ENCODE results near the gene SLC10A3. TPM values are rescaled to one million over a fixed set of nuclear protein-coding genes. Genes with fewer than 3 reads are reported as not detected.

Gene SLC10A3
- total and polyA plus RNA-seq, 2 of the 13 experiments (the other 11 are each of a cell fraction or from before 2014, with no cell fraction given): 10.1 to 11.5 TPM

DNA sequence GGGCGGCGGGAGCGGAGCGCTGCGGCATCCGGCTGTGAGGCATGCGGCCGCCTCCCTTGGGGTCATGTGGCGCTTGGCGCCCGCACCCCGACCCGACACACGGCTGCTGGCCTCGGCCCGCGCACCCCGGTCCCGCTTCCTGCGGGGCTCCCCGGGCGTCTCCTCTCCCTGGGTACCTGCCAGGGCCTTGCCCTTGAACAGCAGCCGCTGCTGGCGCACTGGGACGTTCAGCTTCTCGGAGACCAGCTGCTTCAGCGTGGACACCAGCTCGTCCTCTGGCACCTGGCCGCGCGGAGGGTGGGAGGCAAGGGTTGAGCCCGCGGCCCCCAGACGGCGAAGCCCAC lies 4.4 kb downstream of the SLC10A3 start (continued):
- TF ChIP-seq, protein P1, sequence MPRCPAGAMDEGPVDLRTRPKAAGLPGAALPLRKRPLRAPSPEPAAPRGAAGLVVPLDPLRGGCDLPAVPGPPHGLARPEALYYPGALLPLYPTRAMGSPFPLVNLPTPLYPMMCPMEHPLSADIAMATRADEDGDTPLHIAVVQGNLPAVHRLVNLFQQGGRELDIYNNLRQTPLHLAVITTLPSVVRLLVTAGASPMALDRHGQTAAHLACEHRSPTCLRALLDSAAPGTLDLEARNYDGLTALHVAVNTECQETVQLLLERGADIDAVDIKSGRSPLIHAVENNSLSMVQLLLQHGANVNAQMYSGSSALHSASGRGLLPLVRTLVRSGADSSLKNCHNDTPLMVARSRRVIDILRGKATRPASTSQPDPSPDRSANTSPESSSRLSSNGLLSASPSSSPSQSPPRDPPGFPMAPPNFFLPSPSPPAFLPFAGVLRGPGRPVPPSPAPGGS (CRISPR knock-in tag; IDR thresholded peaks at IDR 0.05): no peak
- TF ChIP-seq MEF2D (CRISPR knock-in tag; IDR thresholded peaks at IDR 0.05) (no peak), ATF7 (IDR thresholded peaks at IDR 0.05) (no peak), ATF7 (CRISPR knock-in tag; IDR thresholded peaks at IDR 0.05) (no peak), RFX1 (IDR thresholded peaks at IDR 0.05) (no peak), SALL1 (CRISPR knock-in tag; IDR thresholded peaks at IDR 0.05) (0 out of 2 replicates have a peak, but pooled peaks have one; percentile 31), NFATC3 (CRISPR knock-in tag; IDR thresholded peaks at IDR 0.05) (no peak), TRIM24 (CRISPR knock-in tag; IDR thresholded peaks at IDR 0.05) (no peak), ZNF224 (CRISPR knock-in tag; IDR thresholded peaks at IDR 0.05) (no peak), SOX5 (CRISPR knock-in tag; IDR thresholded peaks at IDR 0.05; ENCODE audit: borderline replicate concordance) (no peak), ZXDC (CRISPR knock-in tag; IDR thresholded peaks at IDR 0.05) (no peak), DNMT1 (CRISPR knock-in tag; IDR thresholded peaks at IDR 0.05) (no peak), ZNF879 (CRISPR knock-in tag; IDR thresholded peaks at IDR 0.05) (no peak), ZNF619 (CRISPR knock-in tag; IDR thresholded peaks at IDR 0.05) (no peak), XRCC5 (optimal IDR thresholded peaks at IDR 0.05; ENCODE audit: low read length) (no peak), ZNF10 (CRISPR knock-in tag; IDR thresholded peaks at IDR 0.05; ENCODE audit: borderline replicate concordance, low read depth) (no peak), IKZF1 (IDR thresholded peaks at IDR 0.05) (no peak), HDAC6 (IDR thresholded peaks at IDR 0.05; ENCODE audit: low read depth, low read length) (no peak), RFX3 (CRISPR knock-in tag; IDR thresholded peaks at IDR 0.05) (no peak), MAFK (conservative IDR thresholded peaks at IDR 0.05 in 1 of 2, IDR thresholded peaks at IDR 0.05 in 1 of 2; ENCODE audit: low read length in 2 of 2) (no peak)
- TF ChIP-seq, protein P2, sequence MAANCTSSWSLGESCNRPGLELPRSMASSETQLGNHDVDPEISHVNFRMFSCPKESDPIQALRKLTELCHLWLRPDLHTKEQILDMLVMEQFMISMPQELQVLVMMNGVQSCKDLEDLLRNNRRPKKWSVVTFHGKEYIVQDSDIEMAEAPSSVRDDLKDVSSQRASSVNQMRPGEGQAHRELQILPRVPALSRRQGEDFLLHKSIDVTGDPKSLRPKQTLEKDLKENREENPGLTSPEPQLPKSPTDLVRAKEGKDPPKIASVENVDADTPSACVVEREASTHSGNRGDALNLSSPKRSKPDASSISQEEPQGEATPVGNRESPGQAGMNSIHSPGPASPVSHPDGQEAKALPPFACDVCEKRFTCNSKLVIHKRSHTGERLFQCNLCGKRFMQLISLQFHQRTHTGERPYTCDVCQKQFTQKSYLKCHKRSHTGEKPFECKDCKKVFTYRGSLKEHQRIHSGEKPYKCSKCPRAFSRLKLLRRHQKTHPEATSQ (CRISPR knock-in tag; IDR thresholded peaks at IDR 0.05; ENCODE audit: borderline replicate concordance): no peak
- TF ChIP-seq, protein P3, sequence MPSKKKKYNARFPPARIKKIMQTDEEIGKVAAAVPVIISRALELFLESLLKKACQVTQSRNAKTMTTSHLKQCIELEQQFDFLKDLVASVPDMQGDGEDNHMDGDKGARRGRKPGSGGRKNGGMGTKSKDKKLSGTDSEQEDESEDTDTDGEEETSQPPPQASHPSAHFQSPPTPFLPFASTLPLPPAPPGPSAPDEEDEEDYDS (CRISPR knock-in tag; IDR thresholded peaks at IDR 0.05): no peak
- TF ChIP-seq, protein P4, sequence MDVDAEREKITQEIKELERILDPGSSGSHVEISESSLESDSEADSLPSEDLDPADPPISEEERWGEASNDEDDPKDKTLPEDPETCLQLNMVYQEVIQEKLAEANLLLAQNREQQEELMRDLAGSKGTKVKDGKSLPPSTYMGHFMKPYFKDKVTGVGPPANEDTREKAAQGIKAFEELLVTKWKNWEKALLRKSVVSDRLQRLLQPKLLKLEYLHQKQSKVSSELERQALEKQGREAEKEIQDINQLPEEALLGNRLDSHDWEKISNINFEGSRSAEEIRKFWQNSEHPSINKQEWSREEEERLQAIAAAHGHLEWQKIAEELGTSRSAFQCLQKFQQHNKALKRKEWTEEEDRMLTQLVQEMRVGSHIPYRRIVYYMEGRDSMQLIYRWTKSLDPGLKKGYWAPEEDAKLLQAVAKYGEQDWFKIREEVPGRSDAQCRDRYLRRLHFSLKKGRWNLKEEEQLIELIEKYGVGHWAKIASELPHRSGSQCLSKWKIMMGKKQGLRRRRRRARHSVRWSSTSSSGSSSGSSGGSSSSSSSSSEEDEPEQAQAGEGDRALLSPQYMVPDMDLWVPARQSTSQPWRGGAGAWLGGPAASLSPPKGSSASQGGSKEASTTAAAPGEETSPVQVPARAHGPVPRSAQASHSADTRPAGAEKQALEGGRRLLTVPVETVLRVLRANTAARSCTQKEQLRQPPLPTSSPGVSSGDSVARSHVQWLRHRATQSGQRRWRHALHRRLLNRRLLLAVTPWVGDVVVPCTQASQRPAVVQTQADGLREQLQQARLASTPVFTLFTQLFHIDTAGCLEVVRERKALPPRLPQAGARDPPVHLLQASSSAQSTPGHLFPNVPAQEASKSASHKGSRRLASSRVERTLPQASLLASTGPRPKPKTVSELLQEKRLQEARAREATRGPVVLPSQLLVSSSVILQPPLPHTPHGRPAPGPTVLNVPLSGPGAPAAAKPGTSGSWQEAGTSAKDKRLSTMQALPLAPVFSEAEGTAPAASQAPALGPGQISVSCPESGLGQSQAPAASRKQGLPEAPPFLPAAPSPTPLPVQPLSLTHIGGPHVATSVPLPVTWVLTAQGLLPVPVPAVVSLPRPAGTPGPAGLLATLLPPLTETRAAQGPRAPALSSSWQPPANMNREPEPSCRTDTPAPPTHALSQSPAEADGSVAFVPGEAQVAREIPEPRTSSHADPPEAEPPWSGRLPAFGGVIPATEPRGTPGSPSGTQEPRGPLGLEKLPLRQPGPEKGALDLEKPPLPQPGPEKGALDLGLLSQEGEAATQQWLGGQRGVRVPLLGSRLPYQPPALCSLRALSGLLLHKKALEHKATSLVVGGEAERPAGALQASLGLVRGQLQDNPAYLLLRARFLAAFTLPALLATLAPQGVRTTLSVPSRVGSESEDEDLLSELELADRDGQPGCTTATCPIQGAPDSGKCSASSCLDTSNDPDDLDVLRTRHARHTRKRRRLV (CRISPR knock-in tag; IDR thresholded peaks at IDR 0.05): no peak

Data from HepG2 (cell line).